Ecto neural progenitor cell (in vitro differentiated cells): ENCODE data around the gene DIP2A.

ENCODE experiments used
- DNase-seq: peaks from one replicate; pipeline ENCODE4 v3.0.0-alpha.2; 2018; ENCODE audit warnings: low spot score

DIP2A gene

DNA sequence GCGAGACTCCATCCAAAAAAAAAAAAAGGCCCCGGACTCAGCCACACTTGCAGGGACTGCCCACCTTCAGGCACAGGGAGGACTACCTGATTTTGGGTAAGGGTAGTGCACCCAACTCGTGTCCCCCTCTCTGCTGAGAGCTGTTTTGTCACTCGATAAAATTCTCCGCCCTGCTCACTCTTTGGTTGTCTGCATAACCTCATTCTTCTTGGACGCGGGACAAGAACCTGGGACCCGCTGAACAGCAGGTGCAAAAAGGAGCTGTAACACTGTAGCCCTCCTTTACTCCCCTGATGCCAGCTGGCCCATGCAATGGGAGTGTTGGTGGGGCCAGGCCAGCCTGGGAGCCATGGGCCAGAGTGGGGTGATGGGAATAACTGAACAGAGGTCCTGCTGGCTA, 135.6 kb downstream of the DIP2A start:
- DNase-seq, result no peak

DNA sequence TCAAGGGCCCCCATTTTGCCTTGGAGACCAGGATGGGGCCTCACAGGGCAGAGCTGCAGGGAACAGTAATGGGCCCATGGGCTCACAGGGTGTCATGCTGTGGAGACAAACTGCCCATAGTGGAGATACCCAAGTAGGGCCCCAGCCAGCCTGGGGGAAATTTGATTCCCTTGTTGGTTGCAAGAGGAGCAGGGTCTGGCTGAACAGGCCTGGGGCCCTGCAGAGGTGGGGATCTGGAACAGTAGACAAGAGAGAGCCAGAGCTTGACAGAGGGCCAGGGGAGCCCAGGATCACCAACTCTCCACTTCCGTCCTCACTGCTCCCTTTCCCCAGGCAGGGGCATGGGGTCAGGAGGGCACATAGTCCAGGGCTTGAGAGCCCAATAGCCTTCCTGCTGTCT, 137.5 kb downstream of the DIP2A start:
- DNase-seq, result no peak

DNA sequence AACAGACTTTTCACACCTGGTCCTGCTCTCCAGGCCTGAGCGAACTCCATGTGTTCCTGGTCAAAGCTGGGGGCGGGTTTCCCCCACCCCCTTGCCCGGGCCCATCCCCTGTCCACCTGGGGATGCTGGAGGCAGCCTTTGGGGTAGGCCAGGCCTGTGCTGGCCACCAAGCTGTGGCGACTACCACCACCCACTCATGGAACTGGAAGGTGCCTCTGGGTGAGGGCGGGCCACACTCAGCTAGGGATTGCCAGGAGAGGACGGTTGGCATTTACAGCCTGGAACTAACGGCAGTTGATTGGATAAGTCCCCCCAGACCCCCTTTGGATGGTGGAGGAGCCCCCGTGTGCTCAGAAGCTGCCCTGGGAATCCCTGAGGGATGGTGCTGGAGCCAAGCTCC, 138.3 kb downstream of the DIP2A start:
- DNase-seq, result no peak

DNA sequence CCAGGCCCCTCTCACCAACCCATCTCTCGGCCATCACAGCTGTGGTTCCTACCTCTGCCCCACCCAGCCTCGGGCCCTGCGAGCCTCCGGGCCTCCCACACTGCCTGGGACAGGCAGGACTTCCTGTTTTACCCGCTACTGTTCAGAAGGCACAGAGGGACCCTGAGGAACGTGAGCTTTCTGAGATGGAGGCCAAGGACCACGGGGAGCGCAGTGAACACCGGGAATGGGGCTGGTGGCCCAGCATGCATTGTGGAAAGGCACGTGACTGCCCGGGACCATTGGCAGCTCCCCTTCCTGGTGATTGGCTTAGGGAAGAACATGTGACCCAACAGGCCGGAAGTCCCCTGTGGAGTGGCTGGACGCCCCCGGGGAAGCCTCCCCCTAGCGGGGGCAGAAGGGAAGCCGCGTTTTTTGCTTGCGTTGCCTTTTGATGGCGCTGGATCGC, 139.2 kb downstream of the DIP2A start:
- DNase-seq, result no peak

DNA sequence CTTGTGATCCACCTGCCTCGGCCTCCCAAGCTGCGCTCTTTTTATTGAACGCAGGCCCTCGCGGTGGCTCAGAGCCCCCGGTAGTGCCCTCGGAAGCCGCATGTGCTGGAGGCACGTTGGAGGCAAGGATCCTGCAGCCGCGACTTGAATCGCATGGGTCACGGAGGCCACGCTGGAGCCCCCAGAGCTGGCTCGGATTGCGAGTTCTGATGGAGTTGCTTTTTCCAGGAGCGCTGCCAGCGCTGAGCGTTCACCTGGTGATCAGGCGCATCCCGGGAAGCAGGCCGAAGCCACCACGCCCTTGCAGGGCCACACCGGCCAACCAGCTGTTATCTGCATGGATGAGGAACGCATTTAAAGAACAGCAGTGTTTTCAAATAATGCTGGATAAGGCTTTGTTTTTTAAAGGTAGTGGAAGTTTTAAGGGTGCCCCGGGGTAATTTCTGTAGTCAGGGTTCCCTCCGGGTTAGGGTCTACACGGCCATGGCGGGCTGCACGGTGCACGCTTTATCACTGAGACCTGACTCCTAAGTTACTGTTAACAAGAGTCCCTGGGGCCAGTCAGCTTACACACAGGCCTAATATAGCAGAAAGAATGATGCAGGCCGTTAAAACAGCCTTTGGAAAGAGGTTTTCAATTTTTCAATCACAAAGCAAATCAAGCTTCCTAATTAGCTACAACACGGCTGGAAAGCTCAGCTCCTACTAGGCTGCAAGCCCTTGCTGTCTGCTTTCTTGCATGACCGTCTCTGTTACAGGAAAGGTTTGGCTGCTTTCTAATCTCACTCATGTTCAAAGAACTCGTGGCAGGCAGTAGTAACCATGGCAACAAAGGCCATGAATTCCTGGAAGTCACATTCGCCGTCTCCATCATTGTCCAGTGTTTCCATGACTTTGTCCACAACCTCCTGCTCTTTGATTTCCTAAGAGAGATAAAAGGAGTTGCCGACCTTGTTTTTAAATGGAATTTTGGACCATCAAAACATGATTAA, 140.2 kb downstream of the DIP2A start:
- DNase-seq, result no peak

DNA sequence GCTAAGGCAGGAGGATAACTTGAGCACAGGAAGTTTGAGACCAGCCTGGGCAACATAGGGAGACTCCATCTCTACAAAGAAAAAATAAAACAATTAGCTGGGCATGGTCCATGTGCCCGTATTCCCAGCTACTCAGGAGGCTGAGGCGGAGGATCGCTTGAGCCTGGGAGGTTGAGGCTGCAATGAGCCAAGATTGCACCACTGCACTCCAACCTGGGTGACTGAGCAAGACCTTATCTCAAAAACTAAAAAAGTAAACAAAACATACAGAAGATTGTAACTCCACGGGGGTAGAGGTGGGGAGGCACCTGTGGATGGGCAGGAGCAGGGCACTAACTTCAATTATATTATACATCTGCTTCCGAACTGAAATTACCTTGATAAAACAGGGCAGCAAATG, 141.6 kb downstream of the DIP2A start:
- DNase-seq, result no peak

DNA sequence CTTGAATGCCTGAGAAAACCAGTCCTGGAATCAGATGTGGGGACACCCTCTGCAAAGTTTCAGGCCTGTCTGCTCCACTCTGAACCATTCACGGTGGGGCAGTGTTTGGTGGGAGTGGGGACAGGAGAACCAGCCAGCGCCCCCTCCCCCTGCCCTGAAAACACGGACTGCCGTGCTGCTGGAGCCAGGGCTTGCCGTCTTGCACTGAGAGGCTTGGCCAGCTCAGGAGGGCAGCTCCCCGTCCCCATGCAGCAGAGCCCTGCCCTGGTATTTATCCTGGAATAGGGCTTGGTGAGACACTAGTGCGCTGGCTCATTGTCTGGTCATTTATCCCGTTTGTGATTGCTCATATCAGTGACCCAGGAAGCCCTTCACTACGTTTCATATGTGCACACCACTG, 142.3 kb downstream of the DIP2A start:
- no peak for DNase-seq

DNA sequence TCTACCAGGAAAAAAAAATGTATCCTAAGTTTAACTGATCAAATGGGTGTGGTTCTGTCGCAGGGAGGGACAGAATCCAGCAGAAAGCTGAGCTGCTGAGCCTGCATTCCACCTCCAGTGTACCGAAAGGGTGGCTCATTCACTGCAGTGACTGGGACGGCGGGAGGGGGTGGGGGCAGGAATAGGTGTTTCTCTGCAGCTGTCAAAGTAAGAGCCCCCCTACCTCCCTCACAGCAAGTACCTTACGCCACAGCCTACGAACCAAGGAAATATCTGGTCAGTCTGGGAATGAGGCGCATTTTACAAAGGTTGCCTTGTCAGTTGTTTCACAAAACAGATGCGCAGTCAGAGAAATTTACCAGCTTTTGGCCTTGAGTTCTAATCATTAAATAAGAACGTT, 144.5 kb downstream of the DIP2A start:
- DNase-seq, result no peak

DNA sequence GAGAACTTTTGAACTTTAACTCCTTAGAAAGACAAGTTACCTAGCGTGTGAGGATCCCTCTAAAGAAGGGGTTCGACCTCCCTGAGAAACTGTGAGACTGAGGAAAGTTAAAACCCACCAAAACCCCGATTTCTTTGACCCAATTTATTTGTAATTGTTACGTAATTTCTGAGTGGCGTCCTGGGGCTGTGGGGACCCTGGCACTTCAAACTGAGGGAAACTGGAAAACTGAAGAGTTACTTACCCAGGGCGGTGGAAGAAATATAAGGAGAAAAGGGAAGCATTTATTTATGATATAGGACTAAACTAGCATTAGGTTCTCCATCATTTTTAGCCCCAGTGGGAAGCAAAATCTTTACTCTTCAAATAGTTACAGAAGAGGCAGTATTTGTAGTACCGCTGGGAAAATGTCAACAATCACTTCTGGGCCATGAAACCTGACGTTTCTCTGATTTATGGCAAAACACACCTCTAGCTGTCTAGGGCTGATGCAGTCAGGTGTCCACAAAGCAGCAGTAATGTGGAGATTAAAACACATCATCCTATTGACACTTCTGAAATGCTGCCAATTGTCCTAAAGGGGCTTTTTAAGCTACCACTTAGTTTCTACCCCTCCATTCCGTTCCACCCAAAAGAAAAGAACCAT, 145.8 kb downstream of the DIP2A start:
- no peak for DNase-seq

DNA sequence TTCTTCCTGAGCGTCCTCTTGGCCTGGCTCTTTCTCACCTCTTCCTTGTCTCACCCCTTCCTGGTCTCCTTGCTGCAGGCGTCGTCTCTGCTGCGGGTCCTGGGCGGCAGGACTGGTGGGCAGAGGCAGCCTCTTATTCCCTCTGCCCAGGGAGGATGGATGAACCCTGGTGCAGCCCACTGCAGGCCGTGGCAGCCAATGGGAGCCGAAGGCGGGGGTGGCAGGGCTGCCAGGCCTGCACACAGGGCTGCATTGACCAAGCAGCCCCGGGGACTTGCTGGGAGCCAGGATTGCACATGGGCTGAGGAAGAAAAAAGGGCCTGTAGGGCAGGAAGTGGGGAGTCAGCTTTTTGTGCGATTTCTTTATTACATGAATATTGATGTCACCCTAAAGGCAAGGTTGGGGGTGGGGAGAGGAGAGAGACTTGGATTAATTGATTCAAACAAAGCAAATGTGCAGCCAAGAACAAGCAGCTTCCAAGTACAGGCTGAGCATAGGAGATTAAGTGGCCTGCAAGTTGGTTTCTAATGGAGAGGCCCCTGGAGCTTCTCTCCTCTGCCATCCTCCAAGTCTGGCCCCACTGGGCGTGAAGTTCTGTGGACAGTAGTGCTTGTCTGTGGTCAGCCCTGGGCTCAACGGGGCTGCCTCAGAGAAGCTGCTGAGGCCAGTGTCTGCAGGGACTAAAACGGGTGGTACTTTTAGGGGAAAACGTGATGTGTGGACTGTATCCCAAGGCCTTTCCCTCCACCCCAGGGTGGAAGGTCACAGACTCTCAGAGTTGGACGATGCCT, 146.5 kb downstream of the DIP2A start, which contains the start of gene S100B:
S100B (minus strand) TSS at position 108 of the 792 bp plus-strand sequence. CDS start 2,667 bp downstream, outside the sequence.
- peak; percentile 59 for DNase-seq

DNA sequence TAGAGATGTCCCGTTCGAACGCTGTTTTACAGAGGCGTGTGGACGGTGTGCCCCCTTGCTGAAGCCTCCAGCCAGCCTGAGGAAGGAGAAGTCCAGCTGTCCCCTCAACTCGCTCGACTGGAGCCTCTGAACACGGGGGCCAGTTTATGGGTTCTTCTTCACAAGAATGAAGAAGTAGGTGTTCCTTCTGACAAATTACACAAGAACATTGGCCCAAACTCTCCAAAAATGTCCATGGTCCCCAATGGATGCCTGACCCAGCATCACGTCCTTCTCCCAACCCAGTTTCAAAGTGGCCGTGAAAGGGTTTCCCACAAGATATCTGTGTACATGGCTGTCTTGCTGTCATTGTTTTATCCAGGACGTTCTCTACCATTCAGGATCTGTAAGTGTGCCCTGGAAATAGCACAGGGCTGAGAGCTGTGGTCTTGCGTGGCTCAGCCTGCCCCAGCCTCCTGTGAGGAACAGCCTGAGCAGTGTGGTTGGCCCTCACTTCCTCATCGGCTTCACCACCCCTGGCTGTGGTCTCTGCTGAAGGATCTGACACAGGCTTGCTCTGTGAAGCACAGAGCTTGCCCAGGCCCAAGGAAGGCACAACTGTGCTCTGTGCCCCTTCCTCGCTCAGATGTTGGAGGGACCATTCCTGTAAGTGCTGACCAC, 147.2 kb downstream of the DIP2A start:
- DNase-seq, result no peak

DNA sequence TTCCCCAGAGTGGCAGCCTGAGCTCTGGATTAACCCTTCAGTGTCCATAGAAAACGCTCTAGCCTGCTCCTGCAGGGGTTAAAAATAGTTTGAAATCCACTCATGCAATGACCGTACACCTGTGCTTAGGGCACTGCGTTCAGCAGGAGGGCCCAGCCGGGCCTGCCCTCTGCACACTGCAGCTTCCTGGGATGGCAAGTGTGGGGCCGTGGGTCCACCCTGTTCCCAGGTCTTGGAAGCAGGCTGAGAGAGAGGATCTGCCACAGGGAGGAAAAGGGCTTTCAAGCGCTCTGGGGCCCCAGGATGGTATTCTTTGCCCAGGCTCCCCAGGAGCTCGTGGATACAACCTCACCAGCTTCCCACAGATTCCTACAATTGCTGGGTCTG, 147.7 kb downstream of the DIP2A start:
- DNase-seq, result no peak

DNA sequence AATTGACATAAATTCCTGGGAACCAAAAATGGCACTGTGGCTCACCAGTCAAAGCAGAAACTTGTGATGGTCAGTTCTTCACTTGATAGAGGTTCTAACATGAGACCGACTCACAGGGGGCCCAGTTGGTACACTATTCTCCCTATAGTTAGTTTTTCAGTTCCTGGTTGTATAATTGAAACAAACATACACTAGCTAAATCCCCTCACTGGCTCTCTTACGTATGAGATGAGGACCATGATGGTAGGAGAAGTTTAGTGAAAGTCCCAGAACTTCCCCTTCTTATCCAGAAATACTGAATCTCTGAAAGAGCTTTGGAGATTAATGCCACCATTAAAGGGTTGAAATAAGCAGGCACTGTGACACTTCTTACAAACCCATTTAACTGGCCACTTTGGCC, 148.9 kb downstream of the DIP2A start:
- DNase-seq, result no peak

DNA sequence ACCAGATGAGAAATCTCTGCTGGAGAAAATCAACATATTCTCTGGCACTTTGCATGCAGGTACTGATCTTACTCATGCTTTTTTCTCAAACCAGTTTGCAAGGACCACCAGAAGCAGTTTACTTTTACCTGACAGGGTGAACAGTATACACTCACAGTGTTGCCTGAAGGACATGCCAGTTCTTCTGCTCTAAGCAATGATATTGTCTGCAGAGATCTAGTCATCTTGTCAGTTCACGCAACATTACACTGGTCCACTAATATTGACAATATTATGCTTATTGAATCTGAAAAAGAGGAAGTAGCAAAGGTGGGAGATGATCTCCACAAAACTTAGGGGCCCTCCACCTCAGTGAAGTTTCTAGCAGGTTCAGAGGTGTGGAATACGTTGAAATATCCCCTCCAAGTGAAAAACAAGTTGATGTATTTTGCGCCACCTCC, 150.0 kb downstream of the DIP2A start:
- DNase-seq, result no peak

DNA sequence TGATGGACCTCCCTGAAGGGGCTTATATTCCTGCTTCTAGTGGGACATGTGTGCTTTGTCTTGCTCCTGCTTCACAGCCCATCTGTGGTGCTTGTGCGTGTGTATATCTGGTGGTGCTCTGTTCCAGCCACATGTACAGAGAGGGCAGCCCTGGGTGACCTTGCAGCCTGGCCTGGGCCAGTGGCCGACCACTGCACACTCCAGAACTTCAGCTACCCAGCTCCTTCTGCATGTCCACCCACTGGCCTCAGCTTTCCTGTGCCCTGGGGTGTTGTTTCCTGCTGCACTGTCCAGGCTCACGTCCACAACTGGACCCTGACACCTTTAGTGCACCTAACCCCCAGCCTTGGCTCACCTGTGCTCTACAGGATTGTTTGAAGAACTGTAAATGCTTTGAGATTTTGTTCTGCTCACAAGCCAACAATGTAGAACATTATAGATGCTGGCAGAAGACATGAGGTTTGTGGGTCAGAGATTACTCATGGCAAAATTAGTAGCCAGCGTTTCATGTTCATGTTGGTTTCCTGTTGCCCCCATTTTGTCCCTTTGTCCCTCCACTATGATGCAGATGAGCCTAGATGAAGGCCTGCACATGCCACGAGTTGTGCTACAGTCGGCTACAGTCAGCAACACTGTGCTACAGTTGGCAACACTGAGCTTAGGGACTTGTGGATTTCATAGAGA, 151.5 kb downstream of the DIP2A start:
- DNase-seq, result no peak

DNA sequence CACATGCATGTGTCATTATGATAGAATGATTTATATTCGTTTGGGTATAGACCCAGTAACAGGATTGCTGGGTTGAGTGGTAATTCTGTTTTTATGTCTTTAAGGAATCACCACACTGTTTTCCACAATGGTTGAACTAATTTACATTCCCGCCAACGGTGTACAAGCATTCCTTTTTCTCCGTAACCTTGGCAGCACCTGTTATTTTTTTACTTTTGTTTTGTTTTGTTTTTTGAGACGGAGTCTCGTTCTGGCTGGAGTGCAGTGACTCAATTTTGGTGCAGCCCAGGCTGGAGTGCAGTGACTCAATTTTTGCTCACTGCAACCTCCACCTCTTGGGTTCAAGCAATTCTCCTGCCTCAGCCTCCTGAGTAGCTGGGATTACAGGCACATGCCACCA, 154.7 kb downstream of the DIP2A start:
- DNase-seq, result no peak

DNA sequence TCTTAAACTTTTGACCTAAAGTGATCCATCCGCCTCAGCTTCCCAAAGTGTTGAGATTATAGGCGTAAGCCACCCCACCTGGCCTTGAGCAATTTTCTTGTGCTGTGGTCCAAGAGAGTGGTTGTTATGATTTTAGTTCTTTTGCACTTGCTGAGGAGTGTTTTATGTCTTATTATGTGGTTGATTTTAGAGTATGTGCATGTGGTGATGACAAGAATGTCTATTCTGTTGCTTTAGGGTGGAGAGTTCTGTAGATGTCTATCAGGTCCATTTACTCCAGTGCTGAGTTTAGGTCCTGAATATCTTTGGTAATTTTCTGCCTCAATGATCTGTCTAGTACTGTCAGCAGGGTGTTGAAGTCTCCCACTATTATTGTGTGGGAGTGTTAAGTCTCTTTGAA, 157.4 kb downstream of the DIP2A start:
- DNase-seq, result no peak

DNA sequence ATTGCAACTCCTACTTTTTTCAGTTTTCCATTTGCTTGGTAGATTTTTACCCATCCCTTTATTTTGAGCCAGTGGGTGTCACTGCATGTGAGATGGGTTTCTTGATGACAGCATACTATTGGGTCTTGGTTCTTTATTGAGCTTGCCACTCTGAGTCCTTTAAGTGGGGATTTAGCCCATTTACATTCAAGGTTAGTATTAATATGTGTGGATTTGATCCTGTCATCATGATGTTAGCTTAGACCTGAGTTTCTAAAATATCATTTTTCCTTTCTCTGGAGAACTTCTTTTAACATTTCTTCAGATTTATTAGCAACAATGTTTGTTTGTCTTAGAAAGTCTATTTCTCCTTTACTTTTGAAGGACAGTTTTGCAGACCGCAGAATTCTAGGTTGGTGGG, 158.0 kb downstream of the DIP2A start:
- DNase-seq, result no peak

DNA sequence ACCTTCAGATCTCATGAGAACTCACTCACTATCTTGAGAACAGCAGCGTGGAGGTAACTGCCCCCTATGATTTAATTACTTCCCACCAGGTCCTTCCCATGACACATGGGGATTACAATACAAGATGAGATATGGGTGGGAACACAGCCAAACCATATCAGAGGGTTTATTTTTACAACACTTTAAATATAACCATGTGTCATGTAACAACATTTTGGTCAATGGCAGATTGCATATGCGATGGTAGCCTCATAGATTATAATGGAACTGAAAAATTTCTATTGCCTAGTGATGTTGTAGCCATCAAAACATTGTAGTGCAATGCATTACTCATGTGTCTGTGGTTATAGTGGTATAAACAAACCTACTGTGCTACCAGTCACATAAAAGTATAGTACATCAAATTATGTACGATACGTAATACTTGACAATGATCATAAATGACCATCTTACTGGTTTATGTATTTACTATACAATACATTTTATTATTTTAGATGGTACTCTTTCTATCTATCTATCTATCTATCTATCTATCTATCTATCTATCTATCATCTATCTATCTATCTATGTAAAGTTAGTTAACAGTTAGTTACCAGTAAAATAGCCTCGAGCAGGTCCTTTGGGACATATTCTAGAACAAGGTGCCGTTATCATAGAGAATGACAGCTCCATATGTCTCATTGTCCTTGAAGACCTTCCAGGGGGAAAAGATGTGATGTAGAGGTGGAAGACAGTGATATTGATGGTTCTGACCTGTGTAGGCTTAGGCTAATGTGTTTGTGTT, 158.8 kb downstream of the DIP2A start:
- no peak for DNase-seq

DNA sequence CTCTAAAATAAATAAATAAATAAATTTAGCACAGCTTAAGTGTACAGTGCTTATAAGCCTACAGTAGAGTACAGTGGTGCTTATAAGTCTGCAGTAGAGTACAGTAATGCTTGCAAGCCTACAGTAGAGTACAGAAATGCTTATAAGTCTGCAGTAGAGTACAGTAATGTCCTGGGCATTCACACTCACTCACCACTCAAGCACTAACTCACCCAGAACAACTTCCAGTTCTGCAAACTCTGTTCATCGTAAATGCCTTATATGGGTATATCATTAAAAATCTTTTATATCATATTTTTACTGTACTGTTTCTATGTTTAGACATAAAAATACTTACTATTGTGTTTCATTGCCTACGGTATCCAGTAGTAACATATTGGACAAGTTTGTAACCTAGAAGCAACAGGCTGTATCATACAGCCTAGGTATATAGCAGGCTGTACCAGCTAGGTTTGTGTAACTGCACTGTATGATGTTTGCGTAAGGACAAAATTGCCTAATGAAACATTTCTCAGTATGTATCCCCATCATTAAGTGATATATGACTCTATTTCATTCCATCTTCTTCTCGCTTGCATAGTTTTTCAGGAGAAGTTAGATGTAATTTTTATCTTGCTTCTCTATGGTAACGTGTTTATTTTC, 160.2 kb downstream of the DIP2A start:
- DNase-seq, result no peak
